HepG2 (cell line): Measurements from ENCODE around the gene SCAPER. TPM values are rescaled to one million over a fixed set of nuclear protein-coding genes. Genes with fewer than 3 reads are reported as not detected.
A peak's percentile ranks its signal among the peaks of the same experiment; 100 is the strongest.

ENCODE experiments used
- ATAC-seq: fragments of 200-7000 bp; cut with Tn5 transposase; 3 replicates; pipeline ENCODE4 v1.9.1; 2020; ENCODE audit warnings: mild to moderate bottlenecking, moderate library complexity
- BruUV-seq: library from RNA; stranded (reverse); fragments of 400-500 nt; replicated peaks from 2 replicates; lab custom pipeline; 2021; lab: Mats Ljungman, UMichigan
- CTCF ChIA-PET: fragments of 300-600 bp; formaldehyde crosslinking; extraction: SDS; loops from one replicate; lab custom pipeline; 2021; ENCODE audit warnings: low total read pairs, inconsistent platforms, low intra/inter-chr PET ratio; lab: Yijun Ruan, JAX
- POLR2A ChIA-PET: fragments of 350-600 bp; sonication (Branson Sonifier 250); formaldehyde crosslinking; loops from one replicate; lab custom pipeline; 2020; ENCODE audit warnings: antibody characterized with exemption, inconsistent platforms; lab: Yijun Ruan, JAX
- DNase-seq: peaks from one replicate; pipeline ENCODE4 v3.0.0-alpha.2; 2015; ENCODE audit warnings: low spot score
- FAIRE-seq: peaks from 3 replicates; lab custom pipeline; 2011; peaks lifted over from hg19 to GRCh38; lab: Jason Lieb, UNC
- H2AFZ ChIP-seq: one replicate; pipeline ENCODE4 v1.6.1; 2011; ENCODE audit warnings: low read length, inconsistent platforms
- H3K27ac ChIP-seq: fragments of 300-600 bp; 3 replicates; pipeline ENCODE4 v1.8.0; 2011; ENCODE audit warnings: mixed run types, mild to moderate bottlenecking, mixed read lengths, low read length, inconsistent platforms; ENCODE audit not compliant: insufficient read depth; ENCODE audit errors: extremely low read length
- H3K27me3 ChIP-seq, 2 experiments: fragments of 200-600 bp in 1 of 2; 2 replicates in 1 of 2; 3 replicates in 1 of 2; pipeline versions ENCODE4 v1.6.0 to v1.8.0; 2011; ENCODE audit warnings: low read length in 2 of 2, mild to moderate bottlenecking in 2 of 2, moderate library complexity in 2 of 2, inconsistent platforms in 1 of 2; ENCODE audit not compliant: insufficient read depth in 2 of 2, control insufficient read depth in 1 of 2
- H3K36me3 ChIP-seq, 2 experiments: fragments of 200-600 bp in 1 of 2; replicated peaks in 1 of 2; 2 replicates in 1 of 2; 3 replicates in 1 of 2; pipeline versions ENCODE4 v1.5.1 to v1.8.0; 2011; ENCODE audit warnings: low read length in 2 of 2, inconsistent platforms in 1 of 2; ENCODE audit not compliant: insufficient read depth in 2 of 2, control insufficient read depth in 1 of 2
- H3K4me1 ChIP-seq: 2 replicates; pipeline ENCODE4 v1.5.1; 2012; ENCODE audit warnings: low read length, inconsistent platforms; ENCODE audit not compliant: insufficient read depth
- H3K4me2 ChIP-seq: 2 replicates; pipeline ENCODE4 v1.6.0; 2011; ENCODE audit warnings: low read depth, low read length, inconsistent platforms
- H3K4me3 ChIP-seq, 3 experiments: fragments of 200-600 bp in 1 of 3; sonication (generic), shearing (Covaris generic) in 1 of 3; replicated peaks in 1 of 3; 2 replicates each; pipeline ENCODE4 v1.5.1; 2011 to 2016; ENCODE audit warnings: low read length in 3 of 3, inconsistent platforms in 2 of 3, low read depth in 2 of 3, mild to moderate bottlenecking in 2 of 3, control low read depth in 1 of 3, mixed read lengths in 1 of 3; ENCODE audit not compliant: insufficient read depth in 1 of 3
- H3K79me2 ChIP-seq: one replicate; pipeline ENCODE4 v1.6.1; 2011; ENCODE audit warnings: low read length, inconsistent platforms; ENCODE audit not compliant: insufficient read depth
- H3K9ac ChIP-seq: 2 replicates; pipeline ENCODE4 v1.6.0; 2011; ENCODE audit warnings: mild to moderate bottlenecking, low read depth, low read length, inconsistent platforms; ENCODE audit not compliant: insufficient read depth
- H3K9me3 ChIP-seq: 2 replicates; pipeline ENCODE4 v1.5.1; 2012; ENCODE audit warnings: mild to moderate bottlenecking, low read length
- H4K20me1 ChIP-seq: 2 replicates; pipeline ENCODE4 v1.6.0; 2011; ENCODE audit warnings: inconsistent platforms, mild to moderate bottlenecking, low read length, moderate library complexity; ENCODE audit not compliant: insufficient read depth
- MBD4 ChIP-seq: IDR thresholded peaks from 2 replicates; pipeline ENCODE4 v1.6.1; 2012; ENCODE audit warnings: low read length, inconsistent platforms, borderline replicate concordance
- NR2F2 ChIP-seq: IDR thresholded peaks from 2 replicates; pipeline ENCODE4 v1.6.1; 2012; ENCODE audit warnings: low read depth, inconsistent platforms, borderline replicate concordance
- SMARCC2 ChIP-seq: fragments of 450-650 bp; IDR thresholded peaks from 2 replicates; pipeline ENCODE4 v1.6.1; 2017; ENCODE audit warnings: antibody characterized with exemption, mild to moderate bottlenecking
- ZNF383 ChIP-seq: sonication (generic); formaldehyde crosslinking; IDR thresholded peaks from 2 replicates; pipeline ENCODE4 v1.4.0; 2020; ENCODE audit warnings: missing genetic modification reagents, mild to moderate bottlenecking, borderline replicate concordance
- WGBS: methylation state at CpG from one replicate; pipeline ENCODE4 v1.1.6; 2017; ENCODE audit warnings: low lambda C conversion rate; 5-methylcytosine and 5-hydroxymethylcytosine counted together
- in situ Hi-C: cut with HindIII; loops from 2 replicates; pipeline ENCODE4 v1.10.0; 2017; ENCODE audit warnings: low pct_unique_long_range_greater_than_20kb; ENCODE audit not compliant: extremely low pct_ligation_motif_present
- intact Hi-C: fragments of 100-400 bp; cut with micrococcal nuclease; formaldehyde crosslinking; loops from one replicate; pipeline ENCODE4 v1.10.0; 2022; ENCODE audit not compliant: unreplicated experiment
- polyA plus RNA-seq, 8 experiments: library from polyadenylated mRNA; depleted of rRNA in 3 of 8; stranded (reverse) in 7 of 8; unstranded in 1 of 8; fragments of >200 nt; fragmentation: Illumina TruSeq in 4 of 8; extraction: Trizol in 4 of 8; gene quantifications; 2 replicates each; pipeline versions ENCODE4 v1.2.1 to v1.2.3, GENCODE V29; 2011 to 2016; ENCODE audit warnings: low read depth in 4 of 8, missing spikeins in 1 of 8, mixed read lengths in 1 of 8; ENCODE audit not compliant: insufficient read depth in 1 of 8
- total RNA-seq, 5 experiments: library from RNA; depleted of rRNA; stranded (reverse); fragments of >200 nt; fragmentation: Illumina TruSeq; extraction: Trizol; gene quantifications; 2 replicates each; pipeline ENCODE4 v1.2.3, GENCODE V29; 2016; ENCODE audit warnings: low read depth in 1 of 5
- TF ChIP-seq, protein P1 (sequence below): sonication (generic); formaldehyde crosslinking; IDR thresholded peaks from 2 replicates; pipeline ENCODE4 v1.8.0; 2022; ENCODE audit warnings: mild to moderate bottlenecking, missing genetic modification reagents, moderate library complexity
- TF ChIP-seq, protein P2 (sequence below): sonication (generic); formaldehyde crosslinking; IDR thresholded peaks from 2 replicates; pipeline ENCODE4 v1.4.0; 2020; ENCODE audit warnings: missing genetic modification reagents

The SCAPER gene
- total and polyA plus RNA-seq, 2 of the 13 experiments (the other 11 are each of a cell fraction or from before 2014, with no cell fraction given) = 4.3 to 10.5 TPM

DNA sequence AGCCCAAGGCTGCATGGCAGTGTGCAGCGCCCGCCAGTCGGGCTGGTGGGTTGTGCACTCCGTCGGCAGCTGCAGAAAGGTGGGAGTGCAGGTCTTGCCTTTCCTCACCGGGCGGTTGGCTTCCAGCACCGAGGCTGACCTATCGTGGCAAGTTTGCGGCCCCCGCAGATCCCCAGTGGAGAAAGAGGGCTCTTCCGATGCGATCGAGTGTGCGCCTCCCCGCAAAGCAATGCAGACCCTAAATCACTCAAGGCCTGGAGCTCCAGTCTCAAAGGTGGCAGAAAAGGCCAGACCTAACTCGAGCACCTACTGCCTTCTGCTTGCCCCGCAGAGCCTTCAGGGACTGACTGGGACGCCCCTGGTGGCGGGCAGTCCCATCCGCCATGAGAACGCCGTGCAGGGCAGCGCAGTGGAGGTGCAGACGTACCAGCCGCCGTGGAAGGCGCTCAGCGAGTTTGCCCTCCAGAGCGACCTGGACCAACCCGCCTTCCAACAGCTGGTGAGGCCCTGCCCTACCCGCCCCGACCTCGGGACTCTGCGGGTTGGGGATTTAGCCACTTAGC, 564.3 kb downstream of the SCAPER start:
- FAIRE-seq (no peak), ATAC-seq (no peak), DNase-seq (no peak)
- ChIA-PET POLR2A (no interaction called here), CTCF (no interaction called here)
- H3K9me3 ChIP-seq = no peaks in the 10 kb centered on the region
- no peak overlapping the region for H3K9ac ChIP-seq
- WGBS = 100% methylated on average over 5 of the region's 35 CpGs
- no peaks in the 10 kb centered on the region; a peak in 1 of 5 replicates for H3K27me3 ChIP-seq
- H3K4me2 ChIP-seq = no peak overlapping the region
- H3K27ac ChIP-seq = no peak overlapping the region
- in situ Hi-C loops (no loop called here), intact Hi-C loops (no loop called here)
- no TSS peak for BruUV-seq
- peaks cover 6 to 24% of the 10 kb centered on the region in 2 experiments; a peak in 4 of 5 replicates for H3K36me3 ChIP-seq
- peaks cover 31% of the 10 kb centered on the region for H3K79me2 ChIP-seq
- TF ChIP-seq, protein P1, sequence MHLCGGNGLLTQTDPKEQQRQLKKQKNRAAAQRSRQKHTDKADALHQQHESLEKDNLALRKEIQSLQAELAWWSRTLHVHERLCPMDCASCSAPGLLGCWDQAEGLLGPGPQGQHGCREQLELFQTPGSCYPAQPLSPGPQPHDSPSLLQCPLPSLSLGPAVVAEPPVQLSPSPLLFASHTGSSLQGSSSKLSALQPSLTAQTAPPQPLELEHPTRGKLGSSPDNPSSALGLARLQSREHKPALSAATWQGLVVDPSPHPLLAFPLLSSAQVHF (CRISPR knock-in tag) = no peak
- TF ChIP-seq MBD4 = no peak
- TF ChIP-seq, protein P2, sequence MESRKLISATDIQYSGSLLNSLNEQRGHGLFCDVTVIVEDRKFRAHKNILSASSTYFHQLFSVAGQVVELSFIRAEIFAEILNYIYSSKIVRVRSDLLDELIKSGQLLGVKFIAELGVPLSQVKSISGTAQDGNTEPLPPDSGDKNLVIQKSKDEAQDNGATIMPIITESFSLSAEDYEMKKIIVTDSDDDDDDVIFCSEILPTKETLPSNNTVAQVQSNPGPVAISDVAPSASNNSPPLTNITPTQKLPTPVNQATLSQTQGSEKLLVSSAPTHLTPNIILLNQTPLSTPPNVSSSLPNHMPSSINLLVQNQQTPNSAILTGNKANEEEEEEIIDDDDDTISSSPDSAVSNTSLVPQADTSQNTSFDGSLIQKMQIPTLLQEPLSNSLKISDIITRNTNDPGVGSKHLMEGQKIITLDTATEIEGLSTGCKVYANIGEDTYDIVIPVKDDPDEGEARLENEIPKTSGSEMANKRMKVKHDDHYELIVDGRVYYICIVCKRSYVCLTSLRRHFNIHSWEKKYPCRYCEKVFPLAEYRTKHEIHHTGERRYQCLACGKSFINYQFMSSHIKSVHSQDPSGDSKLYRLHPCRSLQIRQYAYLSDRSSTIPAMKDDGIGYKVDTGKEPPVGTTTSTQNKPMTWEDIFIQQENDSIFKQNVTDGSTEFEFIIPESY (CRISPR knock-in tag) = peak; percentile 71; the same call in 1 of the 2 replicates
- TF ChIP-seq SMARCC2 = no peak
- TF ChIP-seq ZNF383 = no peak
- TF ChIP-seq NR2F2 = no peak
- no peak overlapping the region for H3K4me3 ChIP-seq
- H4K20me1 ChIP-seq = peaks cover 8% of the 10 kb centered on the region; the same call in 1 of the 2 replicates
- peaks cover 27% of the 10 kb centered on the region for H3K4me1 ChIP-seq
- no peak overlapping the region for H2AFZ ChIP-seq
